M059J (cell line): ENCODE data around the gene PREB. TPM values are rescaled to one million over a fixed set of nuclear protein-coding genes. Genes with fewer than 3 reads are reported as not detected.
"Not testable (repeated sequence)": the region's sequence is repeated elsewhere in the genome, so short reads cannot be mapped to it uniquely, and the experiment has no call there.

Experiments used
- DNase-seq: peaks from one replicate; pipeline ENCODE4 v3.0.0-alpha.2; 2012; ENCODE audit warnings: low read depth
- total RNA-seq: library from RNA; depleted of rRNA; stranded (reverse); fragments of >200 nt; shearing (Covaris generic); gene quantifications from 2 replicates; pipeline ENCODE4 v1.2.3, GENCODE V29; 2014; rRNA removed

The PREB gene, protein sequence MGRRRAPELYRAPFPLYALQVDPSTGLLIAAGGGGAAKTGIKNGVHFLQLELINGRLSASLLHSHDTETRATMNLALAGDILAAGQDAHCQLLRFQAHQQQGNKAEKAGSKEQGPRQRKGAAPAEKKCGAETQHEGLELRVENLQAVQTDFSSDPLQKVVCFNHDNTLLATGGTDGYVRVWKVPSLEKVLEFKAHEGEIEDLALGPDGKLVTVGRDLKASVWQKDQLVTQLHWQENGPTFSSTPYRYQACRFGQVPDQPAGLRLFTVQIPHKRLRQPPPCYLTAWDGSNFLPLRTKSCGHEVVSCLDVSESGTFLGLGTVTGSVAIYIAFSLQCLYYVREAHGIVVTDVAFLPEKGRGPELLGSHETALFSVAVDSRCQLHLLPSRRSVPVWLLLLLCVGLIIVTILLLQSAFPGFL
- total RNA-seq, result 64.9 and 74.8 TPM in 2 replicates

DNA sequence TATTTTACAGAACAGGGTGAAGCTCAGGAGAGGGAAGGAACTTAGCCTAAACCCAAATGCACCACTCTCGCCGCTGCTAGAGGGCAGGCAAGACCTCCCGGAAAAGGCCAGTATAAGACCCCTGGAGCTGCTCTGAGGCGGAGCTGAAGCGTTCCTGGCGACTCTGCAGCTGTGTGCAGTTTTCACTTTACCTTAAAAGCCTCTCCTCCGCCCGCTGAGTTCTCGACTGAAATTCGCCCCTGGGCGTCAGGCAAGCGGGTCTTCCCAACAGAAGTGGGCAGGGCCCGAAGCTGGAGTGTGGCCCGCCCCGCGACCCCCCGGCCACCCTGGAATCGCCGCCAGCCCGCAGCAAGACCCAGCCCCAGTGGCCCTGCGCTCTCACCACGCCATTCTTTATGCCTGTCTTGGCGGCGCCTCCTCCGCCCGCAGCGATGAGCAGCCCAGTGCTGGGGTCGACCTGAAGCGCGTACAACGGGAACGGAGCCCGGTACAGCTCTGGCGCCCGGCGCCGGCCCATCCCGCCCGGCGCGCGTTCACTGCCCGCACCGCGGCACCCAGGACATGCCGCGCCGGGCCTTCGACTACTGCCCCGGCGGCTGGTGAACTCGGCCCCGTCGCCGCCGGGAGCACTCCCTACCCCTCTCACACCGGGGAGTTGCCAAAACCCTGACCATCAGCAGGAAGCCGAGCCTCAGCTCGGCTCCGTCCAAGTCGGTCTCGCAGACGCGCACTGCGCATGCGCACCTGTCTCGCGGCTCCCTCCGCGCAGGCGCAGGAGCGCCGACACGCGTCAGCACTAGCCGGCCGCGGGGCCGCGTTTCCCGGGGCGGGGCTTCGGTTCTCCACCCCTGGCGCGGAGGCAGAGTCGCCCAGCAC lies at the start of gene PREB:
PREB (minus strand) TSS at position 732 of the 876 bp plus-strand sequence; CDS start at position 517, 215 bp downstream.
- peak; percentile 91 for DNase-seq

DNA sequence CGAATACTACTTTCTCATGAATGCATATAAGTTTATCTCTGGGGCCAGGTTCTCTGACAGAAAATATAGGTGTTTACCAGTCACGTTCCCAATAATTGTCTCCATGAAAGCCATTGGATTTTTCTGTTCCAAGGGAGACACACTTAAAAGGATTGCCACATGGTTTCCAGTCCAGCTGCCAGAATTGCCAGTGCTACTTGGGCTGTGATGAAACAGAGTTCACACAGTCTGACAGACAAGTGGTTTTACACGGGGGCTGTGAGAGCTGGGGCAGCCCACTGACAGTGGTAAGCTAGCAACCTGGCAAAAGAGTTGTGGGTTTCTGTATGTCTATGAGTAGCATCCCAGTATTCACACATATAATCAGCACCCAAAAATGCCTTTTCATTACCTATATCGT lies 49.7 kb upstream of the PREB start:
- DNase-seq, result no peak

DNA sequence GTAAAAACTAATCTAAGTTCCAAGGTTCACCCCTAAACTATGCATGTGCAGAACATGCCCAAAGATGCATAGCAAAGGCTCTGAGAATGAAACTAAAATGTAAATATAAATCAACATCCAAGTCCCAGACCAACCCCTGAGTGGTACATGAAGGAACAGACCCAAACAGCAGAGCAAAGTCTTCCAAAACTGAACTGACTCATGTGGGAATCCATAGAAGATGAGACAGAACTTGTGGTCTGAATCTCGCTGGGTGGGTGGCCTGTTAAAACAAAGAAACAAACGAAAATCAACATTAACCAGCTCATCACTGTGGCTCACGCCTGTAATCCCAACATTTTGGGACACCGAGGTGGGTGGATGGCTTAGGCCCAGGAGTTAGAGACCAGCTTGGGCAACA lies 47.9 kb upstream of the PREB start:
- no peak for DNase-seq

DNA sequence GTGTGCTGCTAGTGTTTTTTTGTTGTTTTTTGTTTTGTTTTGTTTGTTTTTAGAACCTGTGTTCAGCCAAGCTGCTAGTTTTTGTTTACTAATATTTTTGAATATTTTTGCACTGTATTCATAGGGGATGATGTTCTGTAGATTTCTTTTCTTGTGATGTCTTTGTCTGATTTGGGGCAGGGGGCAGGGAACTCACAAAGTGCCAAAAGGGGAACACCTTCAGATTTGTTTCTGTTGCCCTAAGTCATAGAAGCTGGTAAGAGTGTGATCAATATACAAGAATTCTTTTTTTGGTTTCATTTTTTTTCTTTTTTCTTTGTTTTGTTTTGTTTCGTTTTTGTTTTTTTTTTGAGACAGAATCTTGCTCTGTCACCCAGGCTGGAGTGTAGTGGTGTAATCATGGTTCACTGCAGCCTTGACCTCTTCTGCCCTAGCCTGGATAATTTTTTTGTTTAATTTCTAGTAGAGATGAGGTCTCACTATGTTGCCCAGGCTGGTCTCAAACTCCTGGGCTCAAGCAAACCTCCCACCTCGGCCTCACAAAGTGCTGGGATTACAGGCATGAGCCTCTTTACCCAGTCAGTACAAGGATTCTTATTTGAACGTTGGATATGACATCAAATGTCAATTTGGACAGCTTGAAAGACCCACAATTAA lies 45.0 kb upstream of the PREB start:
- no peak for DNase-seq

DNA sequence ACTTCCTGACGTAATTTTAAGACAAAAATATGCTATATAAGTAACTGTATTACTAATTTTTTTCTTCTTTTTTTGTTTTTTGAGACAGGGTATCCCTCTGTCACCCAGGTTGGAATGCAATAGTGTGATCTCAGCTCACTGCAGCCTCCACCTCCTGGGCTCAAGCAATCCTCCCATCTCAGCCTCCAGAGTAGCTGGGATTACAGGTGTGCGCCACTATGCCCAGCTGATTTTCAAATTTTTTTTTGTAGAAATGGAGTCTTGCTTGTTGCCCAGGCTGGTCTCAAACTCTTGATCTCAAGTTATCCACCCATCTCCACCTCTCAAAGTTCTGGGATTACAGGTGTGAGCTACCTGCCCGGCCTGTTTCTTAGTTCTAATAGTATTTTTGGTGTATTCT lies 44.0 kb upstream of the PREB start:
- no peak for DNase-seq

- no peak for DNase-seq
These were observed 43.3 kb upstream of the PREB start for GRCh38 chr2:27177441-27178351.

- not testable (repeated sequence) for DNase-seq
These were observed 41.3 kb upstream of the PREB start for GRCh38 chr2:27175781-27176180.

GRCh38 chr2:27175330-27175729 lies 40.9 kb upstream of the PREB start:
- DNase-seq, result no peak

DNA sequence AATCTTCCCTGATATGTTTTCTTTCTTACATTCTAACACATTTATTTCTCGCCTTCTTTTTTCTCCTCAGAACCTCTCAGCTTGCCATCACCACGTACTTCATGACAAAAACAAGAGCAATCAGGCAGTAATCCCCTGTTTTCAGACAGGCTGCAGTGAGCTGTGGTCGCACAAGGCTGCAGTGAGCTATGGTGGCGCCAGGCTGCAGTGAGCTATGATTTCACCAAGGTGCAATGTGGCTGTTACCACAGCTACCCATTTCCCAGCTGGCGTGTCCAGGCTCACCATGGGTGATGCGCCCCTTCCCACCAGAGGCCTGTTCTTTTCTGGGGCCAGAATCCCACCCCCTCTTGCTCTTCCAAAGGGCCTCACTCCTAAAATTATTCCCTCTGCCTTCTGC lies 40.2 kb upstream of the PREB start:
- peak; percentile 7 for DNase-seq

- DNase-seq, result peak; percentile 6
These were observed 37.0 kb upstream of the PREB start for GRCh38 chr2:27171351-27171848.

GRCh38 chr2:27170581-27171337 lies 36.3 kb upstream of the PREB start:
- peak; percentile 15 for DNase-seq

DNA sequence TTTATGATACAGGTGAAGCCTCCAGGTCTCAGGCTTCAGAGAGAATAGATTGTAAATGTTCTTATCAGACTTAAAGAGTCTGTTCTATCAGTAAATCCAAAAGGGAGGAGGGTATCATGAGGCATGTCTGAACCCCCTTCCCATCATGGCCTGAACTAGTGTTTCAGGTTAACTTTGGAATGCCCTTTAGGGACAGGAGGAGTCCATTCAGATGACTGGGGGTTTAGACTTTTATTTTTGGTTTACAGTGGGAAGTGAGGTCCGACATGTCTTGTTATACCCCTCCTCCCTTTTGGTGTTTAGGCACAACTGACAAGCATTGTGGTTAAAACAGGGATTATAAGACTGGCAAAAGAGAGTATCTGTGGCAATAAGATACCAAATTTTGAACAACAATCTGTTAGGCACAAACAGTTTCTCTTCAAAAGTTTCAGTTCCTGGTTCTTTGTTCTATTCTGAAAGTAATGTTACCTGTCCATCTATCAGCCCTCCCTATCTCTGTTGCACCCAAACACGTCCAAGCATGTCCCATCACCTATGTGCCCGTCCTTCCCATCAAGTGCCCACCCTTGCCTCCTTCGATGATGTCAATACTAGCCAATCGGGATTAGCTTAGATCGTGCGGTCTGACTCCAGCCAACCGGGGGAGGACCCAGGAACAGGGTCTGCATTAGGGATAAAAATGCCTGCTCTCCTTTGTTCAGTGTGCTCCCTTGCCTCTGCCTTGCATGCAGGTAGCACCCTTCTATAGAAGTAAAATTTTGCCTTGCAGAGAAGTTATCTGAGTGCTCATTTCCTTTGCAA lies 30.7 kb upstream of the PREB start:
- no peak for DNase-seq

- peak; percentile 37 for DNase-seq
These were observed 28.0 kb upstream of the PREB start for GRCh38 chr2:27162151-27163121.

DNA sequence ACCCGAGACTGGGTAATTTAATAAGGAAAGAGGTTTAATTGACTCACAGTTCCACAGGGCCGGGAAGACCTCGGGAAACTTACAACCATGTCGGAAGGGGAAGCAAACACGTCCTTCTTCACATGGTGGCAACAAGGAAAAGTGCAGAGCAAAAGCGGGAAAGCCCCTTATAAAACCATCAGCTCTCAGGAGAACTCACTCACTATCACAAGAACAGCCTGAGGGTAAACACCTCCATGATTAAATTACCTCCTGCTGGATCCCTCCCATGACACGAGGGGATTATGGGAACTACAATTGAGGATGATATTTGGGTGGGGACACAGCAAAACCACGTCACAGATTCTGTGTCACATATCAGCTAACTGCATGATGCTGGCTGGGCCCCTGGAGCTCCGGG lies 25.8 kb upstream of the PREB start:
- no peak for DNase-seq

GRCh38 chr2:27159271-27159670 lies 24.8 kb upstream of the PREB start:
- DNase-seq, result no peak

- no peak for DNase-seq
These were observed 24.0 kb upstream of the PREB start for GRCh38 chr2:27158468-27158867.

DNA sequence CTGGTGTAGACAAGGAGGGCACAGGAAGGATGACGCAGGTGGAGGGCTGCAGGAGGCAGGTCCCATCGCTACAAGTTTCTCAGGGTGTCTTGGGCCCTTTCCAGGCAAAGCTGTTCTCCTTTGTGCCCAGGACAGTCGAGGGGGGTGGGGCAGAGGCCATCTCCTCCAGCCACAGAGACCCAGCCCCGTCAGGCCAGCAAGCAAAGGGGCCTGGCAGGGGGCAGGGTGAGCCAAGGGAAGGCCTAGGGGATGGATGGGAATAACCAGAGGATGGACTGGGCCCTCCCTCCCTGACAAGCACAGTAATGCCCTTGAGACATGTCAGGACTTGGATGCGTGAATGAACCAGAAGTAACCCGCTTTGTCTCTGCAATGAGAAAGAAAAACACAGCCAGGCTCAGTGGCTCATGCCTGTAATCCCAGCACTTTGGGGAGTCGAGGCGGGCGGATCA lies 20.7 kb upstream of the PREB start:
- no peak for DNase-seq

- DNase-seq, result no peak
These were observed 20.1 kb upstream of the PREB start for GRCh38 chr2:27154488-27154887.
